ENCODE measurements around the gene PHF14. TPM values are rescaled to one million over a fixed set of nuclear protein-coding genes. Genes with fewer than 3 reads are reported as not detected.

The PHF14 gene
- total and polyA plus RNA-seq, 2 donors (not counting 3 experiments of a cell fraction or from before 2014, with no cell fraction given), result 8.8 to 43.4 TPM

DNA sequence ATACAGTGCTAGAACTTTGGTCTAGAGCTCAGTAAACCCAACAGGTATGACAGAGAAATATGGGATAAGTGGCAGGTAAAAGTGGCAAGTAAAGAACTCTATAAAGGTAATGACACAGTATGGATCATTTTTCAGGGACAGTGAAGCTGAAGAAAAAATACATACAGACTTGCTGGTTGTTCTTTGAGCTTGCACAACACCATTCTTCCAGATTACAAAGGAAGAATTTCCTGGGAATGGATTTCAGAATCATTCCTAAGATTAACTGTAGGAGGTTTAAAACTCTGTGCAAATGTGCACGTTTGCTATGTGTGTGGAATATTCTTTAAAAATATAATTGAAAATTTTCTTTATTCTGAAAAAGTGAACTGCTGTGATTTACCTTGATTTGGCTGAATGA is 36.0 kb downstream of the PHF14 start:
- intact Hi-C loops (cut with micrococcal nuclease), result no loop called here
- DNase-seq (ENCODE audit: low read depth, low spot score) (no peak), FAIRE-seq (no peak)
- no peak overlapping the region for H3K4me2 ChIP-seq (ENCODE audit: insufficient read depth, low read length)
- dilution Hi-C loops (cut with MboI; ENCODE audit: extremely low pct_ligation_motif_present, low sequenced_read_pairs), result no loop called here
- TF ChIP-seq, protein P1, sequence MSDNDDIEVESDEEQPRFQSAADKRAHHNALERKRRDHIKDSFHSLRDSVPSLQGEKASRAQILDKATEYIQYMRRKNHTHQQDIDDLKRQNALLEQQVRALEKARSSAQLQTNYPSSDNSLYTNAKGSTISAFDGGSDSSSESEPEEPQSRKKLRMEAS (IDR thresholded peaks at IDR 0.05; ENCODE audit: insufficient read depth, insufficient read length), result no peak
- TF ChIP-seq GATA2 (IDR thresholded peaks at IDR 0.05; ENCODE audit: insufficient read depth, insufficient read length, low read depth, low read length) (no peak), EZH2 (IDR thresholded peaks at IDR 0.05; ENCODE audit: borderline replicate concordance, low read depth, low read length, severe bottlenecking) (no peak), POLR2AphosphoS5 (IDR thresholded peaks at IDR 0.05; ENCODE audit: insufficient read depth, low read depth, low read length) (no peak), MYC (IDR thresholded peaks at IDR 0.05; ENCODE audit: low read depth, low read length) (no peak), POLR2A (IDR thresholded peaks at IDR 0.05; ENCODE audit: low read depth, low read length) (no peak), FOS (IDR thresholded peaks at IDR 0.05; ENCODE audit: borderline replicate concordance, insufficient read depth, low read length) (no peak), JUN (IDR thresholded peaks at IDR 0.05; ENCODE audit: borderline replicate concordance, insufficient read depth, insufficient read length, low read depth) (no peak)
- TF ChIP-seq, protein P2, sequence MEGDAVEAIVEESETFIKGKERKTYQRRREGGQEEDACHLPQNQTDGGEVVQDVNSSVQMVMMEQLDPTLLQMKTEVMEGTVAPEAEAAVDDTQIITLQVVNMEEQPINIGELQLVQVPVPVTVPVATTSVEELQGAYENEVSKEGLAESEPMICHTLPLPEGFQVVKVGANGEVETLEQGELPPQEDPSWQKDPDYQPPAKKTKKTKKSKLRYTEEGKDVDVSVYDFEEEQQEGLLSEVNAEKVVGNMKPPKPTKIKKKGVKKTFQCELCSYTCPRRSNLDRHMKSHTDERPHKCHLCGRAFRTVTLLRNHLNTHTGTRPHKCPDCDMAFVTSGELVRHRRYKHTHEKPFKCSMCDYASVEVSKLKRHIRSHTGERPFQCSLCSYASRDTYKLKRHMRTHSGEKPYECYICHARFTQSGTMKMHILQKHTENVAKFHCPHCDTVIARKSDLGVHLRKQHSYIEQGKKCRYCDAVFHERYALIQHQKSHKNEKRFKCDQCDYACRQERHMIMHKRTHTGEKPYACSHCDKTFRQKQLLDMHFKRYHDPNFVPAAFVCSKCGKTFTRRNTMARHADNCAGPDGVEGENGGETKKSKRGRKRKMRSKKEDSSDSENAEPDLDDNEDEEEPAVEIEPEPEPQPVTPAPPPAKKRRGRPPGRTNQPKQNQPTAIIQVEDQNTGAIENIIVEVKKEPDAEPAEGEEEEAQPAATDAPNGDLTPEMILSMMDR (IDR thresholded peaks at IDR 0.05; ENCODE audit: extremely low read depth in 1 of 2, insufficient read depth in 1 of 2, low read depth in 1 of 2, low read length in 2 of 2), result no peak
- no peak overlapping the region for H3K9ac ChIP-seq (replicated peaks; ENCODE audit: extremely low read depth, insufficient read depth, low read length)
- ChIA-PET POLR2A (no interaction called here), CTCF (no interaction called here)
- no peak overlapping the region for H3K4me3 ChIP-seq (replicated peaks in 1 of 3; ENCODE audit: insufficient read depth in 1 of 3, low read depth in 1 of 3, low read length in 3 of 3)
- peaks cover 0 to 5% of the 10 kb centered on the region in 2 experiments for H3K36me3 ChIP-seq (ENCODE audit: control insufficient read depth in 2 of 2, extremely low read depth in 1 of 2, insufficient read depth in 2 of 2, low read length in 2 of 2)
- no peaks in the 10 kb centered on the region for H3K9me3 ChIP-seq (replicated peaks; ENCODE audit: control insufficient read depth, insufficient read depth, low read length)
- H3K9me1 ChIP-seq (replicated peaks; ENCODE audit: control insufficient read depth, extremely low read depth, insufficient read depth, low read length), result no peaks in the 10 kb centered on the region
- H3K27ac ChIP-seq (ENCODE audit: insufficient read depth, low read depth, low read length), result no peak overlapping the region
- H3K79me2 ChIP-seq (ENCODE audit: control insufficient read depth, insufficient read depth, low read length), result peaks cover 20% of the 10 kb centered on the region
- H3K27me3 ChIP-seq (ENCODE audit: control insufficient read depth in 2 of 2, insufficient read depth in 2 of 2, low read length in 2 of 2), result no peaks in the 10 kb centered on the region
- H2AFZ ChIP-seq (ENCODE audit: low read depth, low read length), result no peak overlapping the region
- no peaks in the 10 kb centered on the region for H4K20me1 ChIP-seq (replicated peaks; ENCODE audit: control insufficient read depth, extremely low read depth, insufficient read depth, low read length)
- no TSS peak for BruUV-seq (replicated peaks)
- H3K4me1 ChIP-seq (ENCODE audit: control insufficient read depth, extremely low read depth, insufficient read depth, low read length), result no peaks in the 10 kb centered on the region
